ENCODE data around the gene ONECUT1.
"Not testable (repeated sequence)": the region's sequence is repeated elsewhere in the genome, so short reads cannot be mapped to it uniquely, and the experiment has no call there.

The ONECUT1 gene

DNA sequence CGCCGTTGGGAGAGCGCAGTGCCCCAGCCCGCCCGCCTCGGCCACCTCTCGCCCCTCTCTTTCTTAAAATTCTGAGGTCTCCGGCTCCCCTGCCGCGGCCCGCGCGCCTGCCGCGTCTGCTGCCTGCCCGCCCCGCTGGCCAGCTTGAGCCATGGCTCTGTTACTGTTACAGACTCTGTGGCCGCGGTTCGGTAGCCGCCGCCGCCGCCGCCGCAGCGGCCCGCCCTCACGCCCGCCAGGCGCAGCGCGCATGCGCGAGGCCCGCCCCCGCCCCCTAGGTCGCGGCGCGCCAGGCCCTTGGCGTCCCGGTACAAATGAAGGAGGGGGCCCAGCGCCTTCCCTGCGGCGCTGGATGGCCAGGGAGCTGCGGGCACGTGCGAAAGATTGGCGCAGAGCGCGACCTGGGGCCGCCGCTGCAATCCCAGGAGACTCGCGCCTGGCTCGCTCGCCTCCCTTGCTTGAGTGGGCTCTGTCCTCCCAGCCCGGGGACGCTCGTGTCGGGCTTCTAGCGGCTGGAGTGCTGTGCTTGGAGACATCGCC, at the start of gene ONECUT1:
ONECUT1 (minus strand) TSS at position 168 of the 540 bp plus-strand sequence. CDS start 452 bp downstream, outside the sequence.
- Histone ChIP-seq H3K36me3 (ENCODE audit: insufficient read depth, low read length) (no peaks in the 10 kb centered on the region), H3K9ac (ENCODE audit: low read length) (peak within 1 kb of the TSS; percentile 64), H2AFZ (ENCODE audit: low read length) (peak within 1 kb of the TSS; percentile 84; the same call in 1 of the 2 replicates), H3K4me2 (ENCODE audit: low read length) (peak within 1 kb of the TSS; percentile 84), H3K4me3 (ENCODE audit: low read depth, low read length, poor library complexity, severe bottlenecking) (peak within 1 kb of the TSS; percentile 70), H3K27me3 (ENCODE audit: insufficient read depth, low read length) (peaks cover 9% of the 10 kb centered on the region; the same call in 1 of the 2 replicates), H4K20me1 (ENCODE audit: insufficient read depth, low read length) (no peaks in the 10 kb centered on the region), H3F3A (ENCODE audit: insufficient read depth, low read length) (no peaks in the 10 kb centered on the region), H3K79me2 (ENCODE audit: insufficient read depth, low read length) (no peaks in the 10 kb centered on the region), H3K27ac (ENCODE audit: low read depth, low read length, poor library complexity, severe bottlenecking) (no peak within 1 kb of the TSS), H3K9me3 (ENCODE audit: low read length) (no peaks in the 10 kb centered on the region), H3K9me2 (ENCODE audit: low read depth, low read length) (no peaks in the 10 kb centered on the region), H3K4me1 (ENCODE audit: insufficient read depth, low read length, severe bottlenecking) (peaks cover 6% of the 10 kb centered on the region)
- no peak for TF ChIP-seq EZH2 (IDR thresholded peaks at IDR 0.05; ENCODE audit: borderline replicate concordance, low read length)
- TF ChIP-seq, protein P1, sequence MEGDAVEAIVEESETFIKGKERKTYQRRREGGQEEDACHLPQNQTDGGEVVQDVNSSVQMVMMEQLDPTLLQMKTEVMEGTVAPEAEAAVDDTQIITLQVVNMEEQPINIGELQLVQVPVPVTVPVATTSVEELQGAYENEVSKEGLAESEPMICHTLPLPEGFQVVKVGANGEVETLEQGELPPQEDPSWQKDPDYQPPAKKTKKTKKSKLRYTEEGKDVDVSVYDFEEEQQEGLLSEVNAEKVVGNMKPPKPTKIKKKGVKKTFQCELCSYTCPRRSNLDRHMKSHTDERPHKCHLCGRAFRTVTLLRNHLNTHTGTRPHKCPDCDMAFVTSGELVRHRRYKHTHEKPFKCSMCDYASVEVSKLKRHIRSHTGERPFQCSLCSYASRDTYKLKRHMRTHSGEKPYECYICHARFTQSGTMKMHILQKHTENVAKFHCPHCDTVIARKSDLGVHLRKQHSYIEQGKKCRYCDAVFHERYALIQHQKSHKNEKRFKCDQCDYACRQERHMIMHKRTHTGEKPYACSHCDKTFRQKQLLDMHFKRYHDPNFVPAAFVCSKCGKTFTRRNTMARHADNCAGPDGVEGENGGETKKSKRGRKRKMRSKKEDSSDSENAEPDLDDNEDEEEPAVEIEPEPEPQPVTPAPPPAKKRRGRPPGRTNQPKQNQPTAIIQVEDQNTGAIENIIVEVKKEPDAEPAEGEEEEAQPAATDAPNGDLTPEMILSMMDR (IDR thresholded peaks at IDR 0.05; ENCODE audit: low read length) = no peak

DNA sequence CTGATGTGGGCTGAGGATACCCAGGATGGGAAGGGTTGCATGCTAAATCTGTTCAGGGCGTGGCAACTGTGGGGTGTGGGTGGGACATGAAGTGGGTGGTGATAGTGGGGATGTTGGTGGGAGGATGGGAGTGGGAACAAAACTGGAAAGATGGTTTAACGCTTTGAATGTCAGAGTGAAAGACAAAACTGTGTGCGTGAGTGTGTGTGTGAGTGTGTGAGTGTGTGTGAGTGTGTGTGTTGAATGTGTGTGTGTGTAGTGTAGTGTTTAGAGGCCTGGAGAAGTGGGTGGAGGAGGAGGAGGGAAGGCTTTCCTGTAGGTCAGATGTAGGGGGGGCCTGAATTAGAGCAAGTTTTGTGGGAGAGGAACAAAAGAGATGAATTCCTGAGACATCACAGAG, 44.2 kb upstream of the ONECUT1 start:
- Histone ChIP-seq H3K27me3 (ENCODE audit: insufficient read depth, low read length) (no peaks in the 10 kb centered on the region), H3K9me2 (ENCODE audit: low read depth, low read length) (no peaks in the 10 kb centered on the region), H3K9me3 (ENCODE audit: low read length) (no peaks in the 10 kb centered on the region), H3K27ac (ENCODE audit: low read depth, low read length, poor library complexity, severe bottlenecking) (no peak overlapping the region), H3K4me1 (ENCODE audit: insufficient read depth, low read length, severe bottlenecking) (no peaks in the 10 kb centered on the region), H3F3A (ENCODE audit: insufficient read depth, low read length) (no peaks in the 10 kb centered on the region), H4K20me1 (ENCODE audit: insufficient read depth, low read length) (no peaks in the 10 kb centered on the region), H3K4me3 (ENCODE audit: low read depth, low read length, poor library complexity, severe bottlenecking) (no peak overlapping the region), H3K36me3 (ENCODE audit: insufficient read depth, low read length) (no peaks in the 10 kb centered on the region), H3K79me2 (ENCODE audit: insufficient read depth, low read length) (no peaks in the 10 kb centered on the region), H3K9ac (ENCODE audit: low read length) (no peak overlapping the region), H2AFZ (ENCODE audit: low read length) (no peak overlapping the region), H3K4me2 (ENCODE audit: low read length) (no peak overlapping the region)
- TF ChIP-seq EZH2 (IDR thresholded peaks at IDR 0.05; ENCODE audit: borderline replicate concordance, low read length) = no peak
- TF ChIP-seq, protein P1 (IDR thresholded peaks at IDR 0.05; ENCODE audit: low read length) = no peak

DNA sequence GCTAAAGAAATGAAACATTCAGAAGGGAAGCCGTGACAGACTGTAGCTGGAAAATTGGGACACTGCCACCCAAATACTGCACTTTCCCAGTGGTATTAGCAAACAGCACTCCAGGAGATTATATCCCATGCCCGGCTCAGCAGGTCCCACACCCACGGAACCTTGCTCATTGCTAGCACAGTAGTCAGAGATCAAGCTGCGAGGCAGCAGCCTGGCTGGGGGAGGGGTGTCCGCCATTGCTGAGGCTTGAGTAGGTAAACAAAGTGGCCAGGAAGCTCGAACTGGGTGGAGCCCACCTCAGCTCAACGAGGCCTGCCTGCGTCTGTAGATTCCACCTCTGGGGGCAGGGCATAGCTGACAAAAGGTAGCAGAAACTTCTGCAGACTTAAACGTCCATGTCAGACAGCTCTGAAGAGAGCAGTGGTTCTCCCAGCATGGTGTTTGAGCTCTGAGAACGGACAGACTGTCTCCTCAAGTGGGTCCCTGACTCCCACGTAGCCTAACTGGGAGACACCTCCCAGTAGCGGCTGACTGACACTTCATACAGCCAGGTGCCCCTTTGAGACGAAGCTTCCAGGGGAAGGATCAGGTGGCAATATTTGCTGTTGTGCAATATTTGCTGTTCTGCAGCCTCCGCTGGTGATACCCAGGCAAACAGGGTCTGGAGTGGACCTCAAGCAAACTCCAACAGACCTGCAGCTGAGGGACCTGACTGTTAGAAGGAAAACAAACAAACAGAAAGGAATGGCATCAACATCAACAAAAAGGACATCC, 34.2 kb upstream of the ONECUT1 start:
- not testable (repeated sequence) for H3K9me3 ChIP-seq (ENCODE audit: low read length); H4K20me1 ChIP-seq (ENCODE audit: insufficient read depth, low read length); H3K27ac ChIP-seq (ENCODE audit: low read depth, low read length, poor library complexity, severe bottlenecking); H3K4me1 ChIP-seq (ENCODE audit: insufficient read depth, low read length, severe bottlenecking); H3K27me3 ChIP-seq (ENCODE audit: insufficient read depth, low read length); H3K9ac ChIP-seq (ENCODE audit: low read length); H3K4me3 ChIP-seq (ENCODE audit: low read depth, low read length, poor library complexity, severe bottlenecking); H3K79me2 ChIP-seq (ENCODE audit: insufficient read depth, low read length); H3K4me2 ChIP-seq (ENCODE audit: low read length); H3K9me2 ChIP-seq (ENCODE audit: low read depth, low read length); H3K36me3 ChIP-seq (ENCODE audit: insufficient read depth, low read length); H3F3A ChIP-seq (ENCODE audit: insufficient read depth, low read length); H2AFZ ChIP-seq (ENCODE audit: low read length)

Data from OCI-LY1 (cell line).